ENCODE measurements around the gene GK2. TPM values are rescaled to one million over a fixed set of nuclear protein-coding genes. Genes with fewer than 3 reads are reported as not detected.

Gene GK2
- total and polyA plus RNA-seq, 2 of the 13 experiments (the other 11 are each of a cell fraction or from before 2014, with no cell fraction given) = not detected

GRCh38 chr4:79446145-79446544 is 38.1 kb upstream of the GK2 start:
- no TSS peak for BruUV-seq (replicated peaks)
- CTCF ChIA-PET (ENCODE audit: low intra/inter-chr PET ratio, low total read pairs) = no interaction called here

GRCh38 chr4:79445371-79445781 is 37.3 kb upstream of the GK2 start:
- Histone ChIP-seq H3K27me3 (ENCODE audit: control insufficient read depth in 1 of 2, insufficient read depth in 2 of 2, low read length in 2 of 2) (no peaks in the 10 kb centered on the region), H3K9me3 (ENCODE audit: low read length) (no peaks in the 10 kb centered on the region), H3K4me1 (ENCODE audit: insufficient read depth, low read length) (no peaks in the 10 kb centered on the region), H3K79me2 (ENCODE audit: insufficient read depth, low read length) (no peaks in the 10 kb centered on the region), H2AFZ (ENCODE audit: low read length) (no peak overlapping the region), H3K27ac (ENCODE audit: extremely low read length, insufficient read depth, low read length) (no peak overlapping the region), H3K9ac (ENCODE audit: insufficient read depth, low read depth, low read length) (no peak overlapping the region), H4K20me1 (ENCODE audit: insufficient read depth, low read length) (no peaks in the 10 kb centered on the region), H3K4me2 (ENCODE audit: low read depth, low read length) (no peak overlapping the region), H3K36me3 (replicated peaks in 1 of 2; ENCODE audit: control insufficient read depth in 1 of 2, insufficient read depth in 2 of 2, low read length in 2 of 2) (no peaks in the 10 kb centered on the region), H3K4me3 (replicated peaks in 1 of 3; ENCODE audit: insufficient read depth in 1 of 3, low read depth in 2 of 3, low read length in 3 of 3) (no peak overlapping the region)
- no TSS peak for BruUV-seq (replicated peaks)
- ATAC-seq (no peak), FAIRE-seq (no peak), DNase-seq (ENCODE audit: low spot score) (no peak)
- ChIA-PET CTCF (ENCODE audit: low intra/inter-chr PET ratio, low total read pairs) (no interaction called here), POLR2A (no interaction called here)
- in situ Hi-C loops (cut with HindIII; ENCODE audit: extremely low pct_ligation_motif_present, low pct_unique_long_range_greater_than_20kb) = no loop called here
- WGBS (ENCODE audit: low lambda C conversion rate) = 0% methylated on average over 4 of the region's 5 CpGs
- intact Hi-C loops (cut with micrococcal nuclease; ENCODE audit: unreplicated experiment) = no loop called here
- TF ChIP-seq MATR3 (CRISPR knock-in tag; IDR thresholded peaks at IDR 0.05) (no peak), SUZ12 (IDR thresholded peaks at IDR 0.05; ENCODE audit: low read depth, low read length) (no peak), JUN (CRISPR knock-in tag; IDR thresholded peaks at IDR 0.05) (no peak), BCLAF1 (IDR thresholded peaks at IDR 0.05) (no peak), ERF (CRISPR knock-in tag; IDR thresholded peaks at IDR 0.05) (no peak), ZNF367 (CRISPR knock-in tag; IDR thresholded peaks at IDR 0.05; ENCODE audit: borderline replicate concordance) (no peak), ZBTB34 (CRISPR knock-in tag; IDR thresholded peaks at IDR 0.05) (no peak), POLR2A (IDR thresholded peaks at IDR 0.05; ENCODE audit: insufficient read depth in 1 of 2, low read depth in 2 of 2, low read length in 2 of 2) (no peak)

More at GRCh38 chr4:79446145-79446544, 38.1 kb upstream of the GK2 start:
- no peaks in the 10 kb centered on the region for H3K79me2 ChIP-seq (ENCODE audit: insufficient read depth, low read length)
- no peak for ATAC-seq
- no peaks in the 10 kb centered on the region for H3K9me3 ChIP-seq (ENCODE audit: low read length)
- no peak overlapping the region for H2AFZ ChIP-seq (ENCODE audit: low read length)
- intact Hi-C loops (cut with micrococcal nuclease; ENCODE audit: unreplicated experiment) (no loop called here), in situ Hi-C loops (cut with HindIII; ENCODE audit: extremely low pct_ligation_motif_present, low pct_unique_long_range_greater_than_20kb) (no loop called here)
- H3K4me1 ChIP-seq (ENCODE audit: insufficient read depth, low read length) = no peaks in the 10 kb centered on the region
- no peak overlapping the region for H3K9ac ChIP-seq (ENCODE audit: insufficient read depth, low read depth, low read length)
- H3K36me3 ChIP-seq (replicated peaks in 1 of 2; ENCODE audit: control insufficient read depth in 1 of 2, insufficient read depth in 2 of 2, low read length in 2 of 2) = no peaks in the 10 kb centered on the region
- TF ChIP-seq ZNF512 (CRISPR knock-in tag; IDR thresholded peaks at IDR 0.05) = no peak
- TF ChIP-seq ARNT (IDR thresholded peaks at IDR 0.05) = no peak
- no peak for TF ChIP-seq SPEN (CRISPR knock-in tag; IDR thresholded peaks at IDR 0.05; ENCODE audit: low read depth)
- TF ChIP-seq NFKB2 (CRISPR knock-in tag; IDR thresholded peaks at IDR 0.05; ENCODE audit: borderline replicate concordance) = no peak
- no peak for TF ChIP-seq ZNF10 (CRISPR knock-in tag; IDR thresholded peaks at IDR 0.05; ENCODE audit: borderline replicate concordance, low read depth)
- TF ChIP-seq SETDB1 (CRISPR knock-in tag; IDR thresholded peaks at IDR 0.05; ENCODE audit: borderline replicate concordance) = no peak
- no peak for TF ChIP-seq ZMAT5 (CRISPR knock-in tag; IDR thresholded peaks at IDR 0.05; ENCODE audit: borderline replicate concordance, low read depth)
- TF ChIP-seq RFX5 (IDR thresholded peaks at IDR 0.05; ENCODE audit: low read depth, low read length) = no peak
- H3K27me3 ChIP-seq (ENCODE audit: control insufficient read depth in 1 of 2, insufficient read depth in 2 of 2, low read length in 2 of 2) = no peaks in the 10 kb centered on the region
- H3K4me2 ChIP-seq (ENCODE audit: low read depth, low read length) = no peak overlapping the region
- DNase-seq (ENCODE audit: low spot score) = no peak
- H3K4me3 ChIP-seq (replicated peaks in 1 of 3; ENCODE audit: insufficient read depth in 1 of 3, low read depth in 2 of 3, low read length in 3 of 3) = no peak overlapping the region
- H4K20me1 ChIP-seq (ENCODE audit: insufficient read depth, low read length) = no peaks in the 10 kb centered on the region
- POLR2A ChIA-PET = no interaction called here
- no peak for FAIRE-seq
- WGBS (ENCODE audit: low lambda C conversion rate) = 29% methylated on average over 4 of the region's 4 CpGs
- H3K27ac ChIP-seq (ENCODE audit: extremely low read length, insufficient read depth, low read length) = no peak overlapping the region
